ENCODE data around the gene ASTN2. TPM values are rescaled to one million over a fixed set of nuclear protein-coding genes. Genes with fewer than 3 reads are reported as not detected.

Gene ASTN2
- total RNA-seq, 4 donors from 2014 or later: 4.0 to 7.0 (median 4.9) TPM

DNA sequence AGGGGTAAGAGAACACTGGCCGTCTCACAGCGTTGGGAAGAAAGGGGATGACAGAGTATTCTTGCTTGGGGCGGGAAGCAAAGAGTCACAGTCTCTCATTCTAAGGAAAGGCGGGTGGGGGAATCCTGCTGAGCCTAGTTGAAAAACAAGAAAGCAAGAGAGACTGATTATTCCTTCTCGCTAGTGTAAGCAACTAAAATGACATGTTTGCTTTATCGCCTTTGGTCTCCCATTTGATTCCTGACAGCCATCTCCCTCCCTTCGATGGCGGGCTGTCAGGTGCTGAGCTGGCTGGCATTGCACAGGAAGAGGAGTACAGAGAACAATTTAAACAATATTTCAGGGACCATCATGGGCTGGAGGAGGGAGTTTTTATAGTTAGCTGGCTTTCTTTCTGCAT lies 331.3 kb downstream of the ASTN2 start:
- H3K9me3 ChIP-seq: no peaks in the 10 kb centered on the region
- no peaks in the 10 kb centered on the region for H3K4me1 ChIP-seq
- no peak overlapping the region for H3K4me3 ChIP-seq
- ATAC-seq: no peak
- peaks cover 5% of the 10 kb centered on the region for H3K27me3 ChIP-seq
- no peak for TF ChIP-seq EP300 (IDR thresholded peaks at IDR 0.05)
- TF ChIP-seq POLR2A (IDR thresholded peaks at IDR 0.05): no peak
- TF ChIP-seq, protein P1, sequence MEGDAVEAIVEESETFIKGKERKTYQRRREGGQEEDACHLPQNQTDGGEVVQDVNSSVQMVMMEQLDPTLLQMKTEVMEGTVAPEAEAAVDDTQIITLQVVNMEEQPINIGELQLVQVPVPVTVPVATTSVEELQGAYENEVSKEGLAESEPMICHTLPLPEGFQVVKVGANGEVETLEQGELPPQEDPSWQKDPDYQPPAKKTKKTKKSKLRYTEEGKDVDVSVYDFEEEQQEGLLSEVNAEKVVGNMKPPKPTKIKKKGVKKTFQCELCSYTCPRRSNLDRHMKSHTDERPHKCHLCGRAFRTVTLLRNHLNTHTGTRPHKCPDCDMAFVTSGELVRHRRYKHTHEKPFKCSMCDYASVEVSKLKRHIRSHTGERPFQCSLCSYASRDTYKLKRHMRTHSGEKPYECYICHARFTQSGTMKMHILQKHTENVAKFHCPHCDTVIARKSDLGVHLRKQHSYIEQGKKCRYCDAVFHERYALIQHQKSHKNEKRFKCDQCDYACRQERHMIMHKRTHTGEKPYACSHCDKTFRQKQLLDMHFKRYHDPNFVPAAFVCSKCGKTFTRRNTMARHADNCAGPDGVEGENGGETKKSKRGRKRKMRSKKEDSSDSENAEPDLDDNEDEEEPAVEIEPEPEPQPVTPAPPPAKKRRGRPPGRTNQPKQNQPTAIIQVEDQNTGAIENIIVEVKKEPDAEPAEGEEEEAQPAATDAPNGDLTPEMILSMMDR (IDR thresholded peaks at IDR 0.05): no peak
- TF ChIP-seq POLR2AphosphoS5 (IDR thresholded peaks at IDR 0.05): no peak
- WGBS, 2 donors (ENCODE audit: low coverage in 1 of 2): 21 to 22% methylated on average over 4 to 8 of the region's 8 CpGs
- no peak overlapping the region for H3K27ac ChIP-seq
- no peaks in the 10 kb centered on the region for H3K36me3 ChIP-seq

DNA sequence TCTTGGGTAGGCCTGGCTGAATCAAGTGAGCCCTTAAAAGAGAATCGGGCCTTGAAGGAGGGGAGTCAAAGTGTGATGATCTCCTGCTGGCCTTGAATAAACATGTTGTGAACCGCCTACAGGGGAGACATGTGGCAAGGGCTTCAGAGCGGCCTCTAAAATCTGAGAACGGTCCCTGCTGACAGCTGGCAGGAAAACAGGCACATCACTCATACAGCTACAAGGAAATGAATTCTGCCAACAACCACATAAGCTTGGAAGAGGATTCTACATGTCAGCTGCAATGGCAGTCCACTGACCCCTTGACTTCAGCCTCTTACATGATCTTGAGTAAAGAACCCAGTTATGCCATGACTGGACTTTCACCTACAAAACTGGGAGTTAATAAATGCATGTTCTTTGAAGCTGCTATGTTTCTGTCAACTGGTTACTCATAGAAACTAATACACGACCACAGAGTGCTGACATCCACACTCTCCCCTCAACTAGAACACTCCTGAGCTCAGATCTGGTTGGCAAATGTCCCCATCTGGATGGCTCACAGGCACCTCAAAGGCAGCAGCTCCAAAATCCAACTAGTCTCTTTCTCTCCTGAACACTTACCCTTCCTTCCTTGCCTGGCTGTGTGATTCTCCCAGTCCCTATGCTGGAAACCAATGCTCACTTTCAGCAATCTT lies 333.1 kb downstream of the ASTN2 start:
- H3K4me3 ChIP-seq: no peak overlapping the region
- ATAC-seq: no peak
- no peaks in the 10 kb centered on the region for H3K4me1 ChIP-seq
- peaks cover 5% of the 10 kb centered on the region for H3K27me3 ChIP-seq
- 2 to 17% methylated on average over 5 of the region's 5 CpGs for WGBS, 2 donors (ENCODE audit: low coverage in 1 of 2)
- TF ChIP-seq POLR2AphosphoS5 (IDR thresholded peaks at IDR 0.05) (no peak), POLR2A (IDR thresholded peaks at IDR 0.05) (no peak), EP300 (IDR thresholded peaks at IDR 0.05) (no peak)
- TF ChIP-seq, protein P1 (IDR thresholded peaks at IDR 0.05): no peak
- H3K9me3 ChIP-seq: no peaks in the 10 kb centered on the region
- H3K27ac ChIP-seq: no peak overlapping the region
- H3K36me3 ChIP-seq: no peaks in the 10 kb centered on the region

DNA sequence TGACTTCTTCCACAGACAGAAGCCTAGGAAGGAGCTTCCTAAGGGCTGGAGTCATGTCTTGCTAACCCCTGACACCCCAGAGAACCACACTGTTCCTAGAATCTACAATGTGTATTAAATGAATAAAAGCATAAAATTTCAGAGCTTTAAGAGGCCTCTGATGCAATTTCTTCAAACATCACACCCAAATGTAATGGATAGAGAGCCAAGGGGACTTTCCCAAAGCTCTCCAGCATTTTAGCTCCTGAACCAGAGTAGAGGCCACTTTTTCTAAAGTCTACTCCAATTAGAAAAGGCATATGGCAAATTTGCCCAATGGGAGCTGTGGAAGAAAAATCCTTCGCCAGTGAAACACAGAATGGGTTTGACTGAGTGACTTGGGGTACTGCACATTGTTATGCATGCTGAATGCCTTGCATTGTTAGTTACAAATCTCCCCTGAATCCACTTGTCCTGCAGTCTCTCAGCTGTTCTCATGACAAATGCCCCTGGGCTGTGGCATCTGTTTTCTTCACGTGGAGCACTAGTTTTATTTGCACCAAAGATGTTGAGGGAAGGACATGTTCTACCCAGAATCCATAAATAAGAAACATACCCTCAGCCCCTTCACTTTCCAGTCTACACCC lies 334.0 kb downstream of the ASTN2 start:
- Histone ChIP-seq H3K27me3 (peaks cover 1% of the 10 kb centered on the region), H3K27ac (no peak overlapping the region), H3K4me3 (no peak overlapping the region), H3K9me3 (no peaks in the 10 kb centered on the region), H3K4me1 (no peaks in the 10 kb centered on the region), H3K36me3 (no peaks in the 10 kb centered on the region)
- WGBS, 2 donors (ENCODE audit: low coverage in 1 of 2): 48 to 72% methylated on average over 2 of the region's 2 CpGs
- ATAC-seq: no peak
- no peak for TF ChIP-seq POLR2AphosphoS5 (IDR thresholded peaks at IDR 0.05)
- no peak for TF ChIP-seq POLR2A (IDR thresholded peaks at IDR 0.05)
- no peak for TF ChIP-seq EP300 (IDR thresholded peaks at IDR 0.05)
- TF ChIP-seq, protein P1 (IDR thresholded peaks at IDR 0.05): no peak

DNA sequence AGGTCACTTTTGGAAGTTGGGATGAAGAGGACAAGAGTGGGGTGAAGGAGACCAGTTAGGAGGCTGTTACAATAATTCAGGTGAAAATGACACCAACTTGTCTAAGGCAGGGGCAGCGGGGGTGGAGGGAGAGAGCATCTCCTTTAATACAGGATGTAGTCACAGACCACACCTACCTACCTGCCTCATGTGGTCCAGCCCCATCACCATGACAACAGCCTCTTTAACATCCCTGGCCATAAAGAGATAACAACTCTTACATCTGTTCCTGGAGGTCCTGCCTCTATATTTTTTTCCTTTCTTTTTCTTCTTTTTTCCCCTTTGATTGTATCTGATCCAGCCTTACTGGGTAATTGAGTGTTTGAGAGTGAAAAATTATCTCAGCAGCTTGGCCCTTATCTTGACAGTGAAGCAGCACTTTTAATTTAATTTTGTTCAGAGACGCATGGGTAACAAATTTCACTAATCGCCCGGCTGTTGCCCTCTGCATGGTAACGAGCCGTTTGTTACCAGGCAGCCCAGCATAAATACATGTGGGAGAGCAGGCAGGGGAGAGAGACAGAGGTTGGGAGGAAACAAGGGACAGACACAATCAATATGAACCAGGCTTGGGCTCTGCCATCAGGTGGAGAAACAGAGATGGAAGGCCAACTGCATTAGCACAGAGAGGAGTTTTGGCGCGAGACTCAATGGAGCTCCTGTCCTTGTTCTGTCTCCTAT lies 338.1 kb downstream of the ASTN2 start:
- peaks cover 3% of the 10 kb centered on the region for H3K27me3 ChIP-seq
- TF ChIP-seq POLR2AphosphoS5 (IDR thresholded peaks at IDR 0.05) (no peak), EP300 (IDR thresholded peaks at IDR 0.05) (no peak)
- H3K4me3 ChIP-seq: no peak overlapping the region
- 41 to 72% methylated on average over 6 of the region's 8 CpGs for WGBS, 2 donors (ENCODE audit: low coverage in 1 of 2)
- H3K4me1 ChIP-seq: no peaks in the 10 kb centered on the region
- H3K36me3 ChIP-seq: no peaks in the 10 kb centered on the region
- no peaks in the 10 kb centered on the region for H3K9me3 ChIP-seq
- H3K27ac ChIP-seq: no peak overlapping the region
- no peak for ATAC-seq

- no peak overlapping the region for H3K4me3 ChIP-seq
- no peaks in the 10 kb centered on the region for H3K9me3 ChIP-seq
- no peaks in the 10 kb centered on the region for H3K36me3 ChIP-seq
- TF ChIP-seq, protein P1 (IDR thresholded peaks at IDR 0.05): no peak
- TF ChIP-seq EP300 (IDR thresholded peaks at IDR 0.05): no peak
- no peak overlapping the region for H3K27ac ChIP-seq
- no peak for ATAC-seq
- no peaks in the 10 kb centered on the region for H3K4me1 ChIP-seq
- peaks cover 3% of the 10 kb centered on the region for H3K27me3 ChIP-seq
Measured at GRCh38 chr9:117075636-117076035, 339.2 kb downstream of the ASTN2 start.
